Left ventricle myocardium inferior (tissue), 1 donor: ENCODE data around the gene CLDN9. TPM values are rescaled to one million over a fixed set of nuclear protein-coding genes. Genes with fewer than 3 reads are reported as not detected.

Experiments
- DNase-seq: peaks from one replicate; pipeline ENCODE4 v3.0.0-alpha.2; 2020
- H3K27ac ChIP-seq: fragments of 200-600 bp; replicated peaks from 2 replicates; pipeline ENCODE4 v1.8.0; 2021
- H3K27me3 ChIP-seq: fragments of 200-600 bp; 2 replicates; pipeline ENCODE4 v1.8.0; 2021; ENCODE audit warnings: low read depth
- H3K36me3 ChIP-seq: fragments of 200-600 bp; 2 replicates; pipeline ENCODE4 v1.8.0; 2021
- H3K4me1 ChIP-seq: fragments of 200-600 bp; 2 replicates; pipeline ENCODE4 v1.8.0; 2021
- H3K4me3 ChIP-seq: fragments of 200-600 bp; 2 replicates; pipeline ENCODE4 v1.8.0; 2021; ENCODE audit warnings: mild to moderate bottlenecking, moderate library complexity
- H3K9me3 ChIP-seq: fragments of 200-600 bp; replicated peaks from 2 replicates; pipeline ENCODE4 v1.8.0; 2021
- CTCF ChIP-seq: fragments of 200-600 bp; IDR thresholded peaks from 2 replicates; pipeline ENCODE4 v1.8.0; 2021; ENCODE audit warnings: antibody characterized with exemption, mild to moderate bottlenecking, borderline replicate concordance
- intact Hi-C: fragments of 100-400 bp; cut with micrococcal nuclease; formaldehyde crosslinking; loops from one replicate; pipeline ENCODE4 v1.11.0; 2022
- total RNA-seq: library from RNA; stranded (reverse); fragmentation: NEBNext Ultra II Directional; extraction: Animal tissue kit (Norgen Biotek cat#: 25700); gene quantifications from one replicate; pipeline ENCODE4 v1.2.1, GENCODE V29; 2021
- donor health status: DM: no; HTN: yes; CAD: no; lungs with severe emphysema.

The CLDN9 gene
- total RNA-seq, 1 donor from 2014 or later = 1.2 TPM

GRCh38 chr16:3025032-3026002 lies 12.6 kb downstream of the CLDN9 start:
- Histone ChIP-seq H3K27ac (no peak overlapping the region), H3K9me3 (no peaks in the 10 kb centered on the region), H3K4me1 (peaks cover 67% of the 10 kb centered on the region), H3K27me3 (peaks cover 18% of the 10 kb centered on the region), H3K36me3 (peaks cover 23% of the 10 kb centered on the region), H3K4me3 (no peak overlapping the region)
- DNase-seq = no peak
- no peak for TF ChIP-seq CTCF
- intact Hi-C loops = no loop called here

GRCh38 chr16:3026003-3026378 lies 13.3 kb downstream of the CLDN9 start:
- intact Hi-C loops = no loop called here
- Histone ChIP-seq H3K27ac (no peak overlapping the region), H3K4me3 (no peak overlapping the region), H3K27me3 (peaks cover 25% of the 10 kb centered on the region), H3K36me3 (peaks cover 23% of the 10 kb centered on the region), H3K4me1 (peaks cover 61% of the 10 kb centered on the region), H3K9me3 (no peaks in the 10 kb centered on the region)
- no peak for DNase-seq
- TF ChIP-seq CTCF = no peak

GRCh38 chr16:3026609-3027488 lies 14.1 kb downstream of the CLDN9 start:
- Histone ChIP-seq H3K9me3 (no peaks in the 10 kb centered on the region), H3K4me3 (no peak overlapping the region), H3K27ac (no peak overlapping the region), H3K4me1 (peaks cover 52% of the 10 kb centered on the region), H3K27me3 (peaks cover 31% of the 10 kb centered on the region), H3K36me3 (peaks cover 19% of the 10 kb centered on the region)
- TF ChIP-seq CTCF = no peak
- no peak for DNase-seq
- intact Hi-C loops = no loop called here

- H3K27ac ChIP-seq = no peak overlapping the region
- intact Hi-C loops = no loop called here
- H3K4me3 ChIP-seq = no peak overlapping the region
- H3K27me3 ChIP-seq = peaks cover 36% of the 10 kb centered on the region
- H3K9me3 ChIP-seq = no peaks in the 10 kb centered on the region
- no peak for TF ChIP-seq CTCF
- DNase-seq = no peak
- peaks cover 18% of the 10 kb centered on the region for H3K36me3 ChIP-seq
- H3K4me1 ChIP-seq = peaks cover 46% of the 10 kb centered on the region
Measured at GRCh38 chr16:3027489-3027795, 14.7 kb downstream of the CLDN9 start.

GRCh38 chr16:3027983-3028715 lies 15.4 kb downstream of the CLDN9 start:
- TF ChIP-seq CTCF = peak; percentile 75
- Histone ChIP-seq H3K36me3 (peaks cover 18% of the 10 kb centered on the region), H3K4me3 (peak overlapping the region; percentile 41), H3K9me3 (no peaks in the 10 kb centered on the region), H3K27me3 (peaks cover 43% of the 10 kb centered on the region), H3K27ac (no peak overlapping the region), H3K4me1 (peaks cover 39% of the 10 kb centered on the region)
- intact Hi-C loops = no loop called here
- peak; percentile 78 for DNase-seq
